GM23338 (cell line): ENCODE results near the gene CCL14. TPM values are rescaled to one million over a fixed set of nuclear protein-coding genes. Genes with fewer than 3 reads are reported as not detected.
"Not testable (repeated sequence)": the region's sequence is repeated elsewhere in the genome, so short reads cannot be mapped to it uniquely, and the experiment has no call there.

ENCODE experiments used
- ATAC-seq: fragments of 200-7000 bp; cut with Tn5 transposase; 3 replicates; pipeline ENCODE4 v1.9.1; 2020
- DNase-seq: peaks from one replicate; pipeline ENCODE4 v3.0.0-alpha.2; 2015; ENCODE audit warnings: low spot score
- H2AFZ ChIP-seq: fragments of 200-600 bp; sonication (generic); 2 replicates; pipeline ENCODE4 v1.8.0; 2016; ENCODE audit warnings: antibody characterized with exemption, mild to moderate bottlenecking, moderate library complexity
- H3F3A ChIP-seq: fragments of 200-600 bp; sonication (generic); replicated peaks from 2 replicates; pipeline ENCODE4 v1.8.0; 2017; ENCODE audit warnings: antibody characterized with exemption, mixed run types, low read depth
- H3K27ac ChIP-seq: fragments of 200-600 bp; sonication (generic); 2 replicates; pipeline ENCODE4 v1.6.1; 2016; ENCODE audit warnings: low read depth
- H3K27me3 ChIP-seq: fragments of 200-600 bp; sonication (generic); 2 replicates; pipeline ENCODE4 v1.8.0; 2016; ENCODE audit warnings: mild to moderate bottlenecking, mixed run types, moderate library complexity; ENCODE audit not compliant: insufficient read depth
- H3K36me3 ChIP-seq: fragments of 200-600 bp; sonication (generic); 2 replicates; pipeline ENCODE4 v1.8.0; 2016; ENCODE audit warnings: mild to moderate bottlenecking; ENCODE audit not compliant: insufficient read depth
- H3K4me1 ChIP-seq: fragments of 200-600 bp; sonication (generic); 2 replicates; pipeline ENCODE4 v1.8.0; 2016; ENCODE audit warnings: mild to moderate bottlenecking, moderate library complexity; ENCODE audit not compliant: insufficient read depth
- H3K4me2 ChIP-seq: fragments of 200-600 bp; sonication (generic); 2 replicates; pipeline ENCODE4 v1.7.1; 2017; ENCODE audit warnings: mixed run types
- H3K4me3 ChIP-seq: fragments of 200-600 bp; sonication (generic); 2 replicates; pipeline ENCODE4 v1.6.1; 2016; ENCODE audit warnings: mixed run types
- H3K79me2 ChIP-seq: fragments of 200-600 bp; sonication (generic); replicated peaks from 2 replicates; pipeline ENCODE4 v1.8.0; 2017; ENCODE audit warnings: mild to moderate bottlenecking; ENCODE audit not compliant: insufficient read depth
- H3K9me2 ChIP-seq: fragments of 200-600 bp; sonication (generic); 2 replicates; pipeline ENCODE4 v1.8.0; 2017; ENCODE audit not compliant: insufficient read depth
- H4K20me1 ChIP-seq: fragments of 200-600 bp; sonication (generic); replicated peaks from 2 replicates; pipeline ENCODE4 v1.8.0; 2017; ENCODE audit warnings: mild to moderate bottlenecking; ENCODE audit not compliant: insufficient read depth
- H3K27ac Mint-ChIP-seq: 2 replicates; pipeline ENCODE4 v1.8.0; 2020; ENCODE audit warnings: inconsistent platforms, mild to moderate bottlenecking, moderate library complexity, mixed read lengths
- H3K27me3 Mint-ChIP-seq: 3 replicates; pipeline ENCODE4 v1.8.0; 2022; ENCODE audit warnings: low read depth, mild to moderate bottlenecking, moderate library complexity, mixed read lengths, inconsistent platforms; ENCODE audit not compliant: insufficient read depth, poor library complexity
- H3K36me3 Mint-ChIP-seq: 3 replicates; pipeline ENCODE4 v1.8.0; 2021; ENCODE audit warnings: low read depth, mild to moderate bottlenecking, inconsistent platforms, moderate library complexity, mixed read lengths
- H3K4me1 Mint-ChIP-seq: 3 replicates; pipeline ENCODE4 v1.8.0; 2020; ENCODE audit warnings: mild to moderate bottlenecking, inconsistent platforms, mixed read lengths
- H3K4me3 Mint-ChIP-seq: 3 replicates; pipeline ENCODE4 v1.8.0; 2021; ENCODE audit warnings: moderate library complexity, mild to moderate bottlenecking, inconsistent platforms, mixed read lengths
- H3K9me3 Mint-ChIP-seq: 3 replicates; pipeline ENCODE4 v1.8.0; 2020; ENCODE audit warnings: moderate library complexity, mild to moderate bottlenecking, inconsistent platforms, mixed read lengths
- CREB1 ChIP-seq: fragments of 250-450 bp; sonication (Bioruptor Pico); IDR thresholded peaks from 2 replicates; pipeline ENCODE4 v1.5.0; 2020; ENCODE audit warnings: low read depth, mild to moderate bottlenecking, moderate library complexity
- CTCF ChIP-seq, 2 experiments: fragments of 200-600 bp in 1 of 2; sonication (generic) in 1 of 2; conservative IDR thresholded peaks; 2 replicates each; pipeline versions ENCODE4 v1.5.1 to v1.6.1; 2016 to 2017; ENCODE audit warnings: antibody characterized with exemption in 2 of 2, low read depth in 2 of 2, mild to moderate bottlenecking in 2 of 2, moderate library complexity in 1 of 2
- EZH2phosphoT487 ChIP-seq: fragments of 200-600 bp; sonication (generic); IDR thresholded peaks from one replicate; pipeline ENCODE4 v1.8.1; 2018; ENCODE audit warnings: antibody characterized with exemption; ENCODE audit not compliant: unreplicated experiment
- JUNB ChIP-seq: IDR thresholded peaks from one replicate; pipeline ENCODE4 v1.6.1; 2016; ENCODE audit warnings: antibody characterized with exemption; ENCODE audit not compliant: unreplicated experiment
- NANOG ChIP-seq: IDR thresholded peaks from 2 replicates; pipeline ENCODE4 v1.6.1; 2016; ENCODE audit warnings: antibody characterized with exemption, borderline replicate concordance
- POLR2AphosphoS5 ChIP-seq: IDR thresholded peaks from 2 replicates; pipeline ENCODE4 v1.6.1; 2016; ENCODE audit warnings: antibody characterized with exemption, low read depth
- STAT1 ChIP-seq: IDR thresholded peaks from one replicate; pipeline ENCODE4 v1.6.1; 2016; ENCODE audit warnings: antibody characterized with exemption; ENCODE audit not compliant: unreplicated experiment
- ZNF114 ChIP-seq: fragments of 250-450 bp; sonication (Bioruptor Pico); IDR thresholded peaks from 2 replicates; pipeline ENCODE4 v1.5.0; 2020; ENCODE audit warnings: mild to moderate bottlenecking, moderate library complexity
- polyA plus RNA-seq: library from polyadenylated mRNA; unstranded; fragments of >200 nt; fragmentation: Nextera tagmentation; extraction: Ambion mirVana; gene quantifications from 2 replicates; pipeline ENCODE4 v1.2.1, GENCODE V29; 2016
- total RNA-seq: library from RNA; depleted of rRNA; stranded (reverse); fragments of >200 nt; shearing (Covaris generic); gene quantifications from 2 replicates; pipeline ENCODE4 v1.2.3, GENCODE V29; 2014
- TF ChIP-seq, protein P1 (sequence below): IDR thresholded peaks from 2 replicates; pipeline ENCODE4 v1.6.1; 2016; ENCODE audit warnings: antibody characterized with exemption
- TF ChIP-seq, protein P2 (sequence below): IDR thresholded peaks from one replicate; pipeline ENCODE4 v1.6.1; 2018; ENCODE audit warnings: antibody characterized with exemption; ENCODE audit not compliant: unreplicated experiment

CCL14 gene
- total and polyA plus RNA-seq, 2 experiments from 2014 or later, result not detected

DNA sequence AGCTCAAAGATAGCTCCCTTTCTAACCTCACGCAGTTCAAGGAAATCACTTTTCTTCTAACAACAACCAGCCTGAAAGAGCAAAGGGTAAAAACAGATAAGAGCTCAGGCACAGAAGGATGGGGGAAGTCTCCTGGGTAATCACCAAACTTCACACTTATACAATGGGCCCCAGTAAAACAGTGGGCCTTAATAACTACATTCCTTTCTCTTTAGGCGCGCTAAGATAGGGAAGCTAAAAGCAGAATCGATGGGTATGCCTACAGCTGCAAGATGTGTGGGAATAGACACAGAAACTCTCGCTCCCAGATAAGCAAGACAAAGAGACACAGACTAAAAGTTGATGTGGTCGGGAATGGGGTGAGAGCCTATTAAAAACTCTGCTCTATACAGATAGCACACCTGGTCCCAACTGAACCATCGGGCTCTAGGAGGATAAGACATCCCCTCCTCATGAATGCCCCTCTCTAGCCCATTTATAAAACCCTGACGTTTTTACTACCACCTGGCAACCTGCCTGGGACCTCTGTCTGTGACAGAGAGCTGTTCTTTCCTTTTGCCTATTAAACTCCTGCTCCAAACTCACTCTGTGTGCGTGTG lies 43.8 kb downstream of the CCL14 start:
- DNase-seq (no peak), ATAC-seq (no peak)
- Histone ChIP-seq H3K9me2 (peaks cover 4% of the 10 kb centered on the region; the same call in 1 of the 2 replicates), H3K79me2 (no peaks in the 10 kb centered on the region), H3K4me1 (no peaks in the 10 kb centered on the region), H3F3A (no peaks in the 10 kb centered on the region), H4K20me1 (no peaks in the 10 kb centered on the region), H3K27me3 (no peaks in the 10 kb centered on the region), H2AFZ (peak overlapping the region; percentile 69; the same call in 1 of the 2 replicates), H3K36me3 (no peaks in the 10 kb centered on the region), H3K4me3 (no peak overlapping the region), H3K27ac (no peak overlapping the region), H3K4me2 (no peak overlapping the region)
- Mint-ChIP-seq H3K4me1 (no peaks in the 10 kb centered on the region), H3K27me3 (no peaks in the 10 kb centered on the region), H3K36me3 (no peaks in the 10 kb centered on the region), H3K9me3 (0 out of 3 replicates have a peak, but pooled peaks cover 3% of the 10 kb centered on the region), H3K4me3 (no peak overlapping the region), H3K27ac (no peak overlapping the region)
- no peak for TF ChIP-seq NANOG
- TF ChIP-seq CTCF (conservative IDR thresholded peaks at IDR 0.05; ENCODE audit: low read depth in 2 of 2), result no peak
- TF ChIP-seq, protein P1, sequence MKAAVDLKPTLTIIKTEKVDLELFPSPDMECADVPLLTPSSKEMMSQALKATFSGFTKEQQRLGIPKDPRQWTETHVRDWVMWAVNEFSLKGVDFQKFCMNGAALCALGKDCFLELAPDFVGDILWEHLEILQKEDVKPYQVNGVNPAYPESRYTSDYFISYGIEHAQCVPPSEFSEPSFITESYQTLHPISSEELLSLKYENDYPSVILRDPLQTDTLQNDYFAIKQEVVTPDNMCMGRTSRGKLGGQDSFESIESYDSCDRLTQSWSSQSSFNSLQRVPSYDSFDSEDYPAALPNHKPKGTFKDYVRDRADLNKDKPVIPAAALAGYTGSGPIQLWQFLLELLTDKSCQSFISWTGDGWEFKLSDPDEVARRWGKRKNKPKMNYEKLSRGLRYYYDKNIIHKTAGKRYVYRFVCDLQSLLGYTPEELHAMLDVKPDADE, result no peak
- TF ChIP-seq EZH2phosphoT487, result no peak
- no peak for TF ChIP-seq POLR2AphosphoS5
- no peak for TF ChIP-seq JUNB
- no peak for TF ChIP-seq CREB1
- TF ChIP-seq ZNF114 (CRISPR knock-in tag), result no peak
- TF ChIP-seq, protein P2, sequence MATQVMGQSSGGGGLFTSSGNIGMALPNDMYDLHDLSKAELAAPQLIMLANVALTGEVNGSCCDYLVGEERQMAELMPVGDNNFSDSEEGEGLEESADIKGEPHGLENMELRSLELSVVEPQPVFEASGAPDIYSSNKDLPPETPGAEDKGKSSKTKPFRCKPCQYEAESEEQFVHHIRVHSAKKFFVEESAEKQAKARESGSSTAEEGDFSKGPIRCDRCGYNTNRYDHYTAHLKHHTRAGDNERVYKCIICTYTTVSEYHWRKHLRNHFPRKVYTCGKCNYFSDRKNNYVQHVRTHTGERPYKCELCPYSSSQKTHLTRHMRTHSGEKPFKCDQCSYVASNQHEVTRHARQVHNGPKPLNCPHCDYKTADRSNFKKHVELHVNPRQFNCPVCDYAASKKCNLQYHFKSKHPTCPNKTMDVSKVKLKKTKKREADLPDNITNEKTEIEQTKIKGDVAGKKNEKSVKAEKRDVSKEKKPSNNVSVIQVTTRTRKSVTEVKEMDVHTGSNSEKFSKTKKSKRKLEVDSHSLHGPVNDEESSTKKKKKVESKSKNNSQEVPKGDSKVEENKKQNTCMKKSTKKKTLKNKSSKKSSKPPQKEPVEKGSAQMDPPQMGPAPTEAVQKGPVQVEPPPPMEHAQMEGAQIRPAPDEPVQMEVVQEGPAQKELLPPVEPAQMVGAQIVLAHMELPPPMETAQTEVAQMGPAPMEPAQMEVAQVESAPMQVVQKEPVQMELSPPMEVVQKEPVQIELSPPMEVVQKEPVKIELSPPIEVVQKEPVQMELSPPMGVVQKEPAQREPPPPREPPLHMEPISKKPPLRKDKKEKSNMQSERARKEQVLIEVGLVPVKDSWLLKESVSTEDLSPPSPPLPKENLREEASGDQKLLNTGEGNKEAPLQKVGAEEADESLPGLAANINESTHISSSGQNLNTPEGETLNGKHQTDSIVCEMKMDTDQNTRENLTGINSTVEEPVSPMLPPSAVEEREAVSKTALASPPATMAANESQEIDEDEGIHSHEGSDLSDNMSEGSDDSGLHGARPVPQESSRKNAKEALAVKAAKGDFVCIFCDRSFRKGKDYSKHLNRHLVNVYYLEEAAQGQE, result no peak
- no peak for TF ChIP-seq STAT1

- H2AFZ ChIP-seq, H4K20me1 ChIP-seq, H3K4me1 Mint-ChIP-seq, H3K36me3 ChIP-seq, H3K27ac Mint-ChIP-seq, H3K79me2 ChIP-seq, H3K4me3 Mint-ChIP-seq, H3K36me3 Mint-ChIP-seq, H3K27ac ChIP-seq, H3K4me1 ChIP-seq, ATAC-seq, H3K4me2 ChIP-seq, H3K9me2 ChIP-seq, H3K4me3 ChIP-seq, H3K27me3 Mint-ChIP-seq, H3F3A ChIP-seq, H3K27me3 ChIP-seq, H3K9me3 Mint-ChIP-seq, DNase-seq: not testable (repeated sequence)
Measured at GRCh38 chr17:35938492-35938891, 48.0 kb downstream of the CCL14 start.
